Amniotic stem cell (primary cell): ENCODE results near the gene TNIK.

ENCODE experiments used
- DNase-seq: peaks from one replicate; lab custom pipeline; 2025; lab: John Stamatoyannopoulos, UW

Gene TNIK

DNA sequence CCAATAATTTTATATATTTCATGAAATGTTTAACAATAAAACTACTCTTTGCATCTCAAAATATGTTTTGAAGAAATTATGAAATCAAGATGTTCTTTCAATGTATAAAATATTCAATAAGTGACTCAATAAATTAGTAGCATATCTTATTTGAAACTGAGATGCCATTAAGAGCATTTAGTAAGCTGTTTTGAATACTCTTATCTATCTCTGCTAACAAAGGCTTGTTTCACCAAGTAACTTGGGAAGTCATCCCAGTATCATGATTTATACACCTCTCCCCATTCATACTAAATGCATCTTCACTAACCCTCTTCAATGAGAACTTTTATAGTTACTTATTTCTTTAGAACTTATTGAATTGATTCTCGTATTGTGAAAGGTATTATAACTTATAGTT lies 43.1 kb downstream of the TNIK start:
- no peak for DNase-seq

- no peak for DNase-seq
Measured at GRCh38 chr3:171416666-171417065, 43.5 kb downstream of the TNIK start.

DNA sequence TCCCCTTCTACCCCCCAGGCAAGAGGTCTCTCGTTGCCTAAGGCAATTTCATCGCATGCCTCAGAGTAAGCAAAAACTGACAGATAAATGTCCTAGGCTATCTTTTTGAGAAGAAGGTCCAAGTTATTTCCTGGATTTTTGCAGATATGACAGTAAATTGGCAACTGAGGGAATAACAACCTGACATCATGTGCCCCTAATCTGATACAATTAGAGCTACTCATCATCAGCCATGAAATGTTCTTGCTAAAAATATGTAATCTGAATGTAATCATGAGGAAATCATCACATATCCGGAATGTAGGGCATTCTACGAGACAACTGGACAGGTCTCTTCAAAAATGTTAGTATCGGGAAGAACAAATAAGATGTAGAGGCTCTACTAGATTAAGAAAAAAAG lies 44.1 kb downstream of the TNIK start:
- no peak for DNase-seq

DNA sequence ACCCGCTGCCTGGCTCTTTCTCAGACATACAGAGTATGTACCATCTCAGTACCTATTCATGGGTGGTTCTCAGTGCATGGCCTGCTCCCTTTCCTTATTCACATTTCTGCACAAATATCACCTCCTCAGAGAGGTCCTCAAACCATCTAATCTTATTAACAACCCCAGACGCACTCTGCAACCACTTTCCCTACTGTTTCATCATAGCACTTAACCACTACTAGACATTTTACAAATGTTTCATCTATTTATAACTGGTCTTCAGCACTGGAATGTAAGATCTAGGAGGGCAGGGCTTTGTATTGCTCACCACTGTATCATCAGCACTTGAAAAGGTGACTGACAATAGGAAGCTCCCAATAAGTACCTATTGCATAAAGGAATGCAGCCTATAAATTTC lies 45.1 kb downstream of the TNIK start:
- DNase-seq: no peak

DNA sequence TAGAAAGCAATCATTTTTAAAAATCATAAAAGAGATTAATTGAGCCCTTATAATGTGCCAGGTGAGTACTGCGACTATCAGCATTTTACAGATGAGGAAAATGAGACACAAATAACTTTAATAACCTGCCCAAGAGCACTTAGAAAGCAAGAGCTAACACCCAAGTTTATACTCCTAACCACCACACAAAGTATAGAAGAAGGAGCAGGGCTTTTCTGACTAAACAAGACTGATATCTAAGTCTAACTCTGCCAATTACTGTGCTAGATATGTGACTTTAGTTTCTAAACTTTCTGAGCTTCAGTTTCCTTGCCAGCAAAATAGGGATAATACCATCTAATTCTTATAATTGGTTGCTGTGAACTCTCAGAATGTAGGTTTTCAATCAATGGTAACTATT lies 47.7 kb downstream of the TNIK start:
- DNase-seq: no peak

GRCh38 chr3:171412054-171412453 lies 48.2 kb downstream of the TNIK start:
- no peak for DNase-seq

DNA sequence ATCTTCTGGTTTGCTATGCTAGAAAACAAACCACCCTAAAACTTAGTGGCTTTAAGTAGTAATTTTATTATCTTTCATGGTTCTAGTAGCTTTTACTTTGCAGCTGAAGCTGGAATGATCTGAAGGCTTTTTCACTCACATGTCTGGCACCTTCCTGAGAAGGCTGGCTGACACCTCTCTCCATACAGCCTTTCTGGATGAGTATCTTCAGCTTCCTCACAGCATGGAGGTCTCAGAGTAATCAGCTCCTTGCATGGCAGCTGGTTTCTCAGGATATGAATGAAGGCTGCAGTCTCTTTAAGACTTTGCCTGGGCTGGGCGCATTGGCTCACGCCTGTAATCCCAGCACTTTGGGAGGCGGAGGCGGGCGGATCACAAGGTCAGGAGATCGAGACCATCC lies 50.0 kb downstream of the TNIK start:
- no peak for DNase-seq

DNA sequence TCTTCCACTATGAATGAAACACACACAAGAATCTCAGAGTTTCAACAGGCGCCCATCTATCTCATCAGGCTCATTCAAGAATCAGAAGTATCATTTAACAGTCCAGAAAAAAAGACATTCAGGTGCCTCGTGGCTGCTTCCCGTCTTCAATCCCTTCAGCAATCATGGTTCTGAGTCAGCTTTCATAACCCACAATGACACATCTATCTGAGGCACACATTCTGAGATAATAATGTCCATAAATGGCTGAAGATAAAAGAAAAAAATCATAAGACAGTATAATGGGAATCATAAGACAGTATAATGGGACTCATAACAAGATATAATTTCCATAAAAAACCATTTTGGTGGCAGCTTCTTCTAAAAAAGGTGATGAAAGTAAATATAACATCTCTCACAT lies 52.4 kb downstream of the TNIK start:
- no peak for DNase-seq

GRCh38 chr3:171404376-171404967 lies 55.7 kb downstream of the TNIK start:
- no peak for DNase-seq

- no peak for DNase-seq
Measured at GRCh38 chr3:171402281-171402680, 57.9 kb downstream of the TNIK start.

DNA sequence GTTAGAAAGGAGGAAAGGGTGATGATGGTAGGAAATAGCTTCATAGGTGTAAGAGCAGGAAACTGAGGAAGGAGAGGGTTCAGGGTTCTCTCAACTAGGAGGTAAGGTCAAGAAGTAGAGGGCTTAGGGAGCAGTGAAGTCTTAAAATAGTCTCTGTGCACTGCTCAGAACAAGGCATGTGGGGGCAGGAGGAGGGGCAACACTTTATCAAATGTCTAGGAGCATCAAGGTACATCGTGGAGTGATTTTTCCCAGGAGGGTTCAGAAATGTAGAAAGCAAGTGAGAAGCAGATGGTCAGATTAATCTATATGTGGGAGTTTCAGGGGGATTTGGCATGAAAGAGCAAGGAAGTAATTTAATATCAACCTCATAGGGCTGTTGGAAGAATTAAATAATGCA lies 58.8 kb downstream of the TNIK start:
- no peak for DNase-seq

GRCh38 chr3:171399842-171400241 lies 60.4 kb downstream of the TNIK start:
- DNase-seq: no peak

GRCh38 chr3:171398343-171398742 lies 61.9 kb downstream of the TNIK start:
- DNase-seq: no peak

DNA sequence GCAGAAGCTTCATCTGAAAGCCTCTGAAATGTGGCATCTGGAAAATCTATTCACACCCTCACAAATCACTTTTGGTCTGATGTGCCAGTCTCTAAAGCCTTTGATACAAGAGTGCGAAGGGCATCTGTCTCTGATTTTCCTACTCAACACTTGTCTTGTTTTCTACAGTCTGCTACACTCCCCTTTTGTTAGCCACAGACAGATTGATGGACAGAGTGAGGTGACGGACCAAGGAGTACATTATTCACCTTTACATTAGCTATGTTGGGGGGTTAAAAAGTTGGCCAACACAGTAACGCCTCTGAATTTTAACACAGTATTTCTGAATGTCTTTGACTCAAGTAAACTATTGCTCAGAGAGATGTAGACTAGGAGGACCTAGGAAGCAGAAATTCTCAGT lies 63.1 kb downstream of the TNIK start:
- DNase-seq: no peak

DNA sequence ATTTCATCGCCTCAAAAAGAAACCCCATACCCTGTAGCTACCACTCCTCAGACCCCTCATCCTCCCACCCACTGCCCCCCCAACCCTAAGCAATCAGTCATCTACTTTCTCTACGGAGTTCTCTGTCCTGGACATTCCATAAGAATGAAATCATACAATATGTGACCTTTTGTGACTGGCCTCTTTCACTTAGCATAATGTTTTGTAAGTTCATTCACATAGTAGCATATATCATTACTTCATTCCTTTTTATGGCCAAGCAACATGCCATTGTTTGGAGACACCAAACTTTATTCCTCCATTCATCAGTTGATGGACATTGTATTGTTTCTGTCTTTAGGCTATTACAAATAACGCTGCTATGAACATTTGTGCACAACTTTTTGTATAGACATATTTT lies 64.2 kb downstream of the TNIK start:
- no peak for DNase-seq

- DNase-seq: no peak
Measured at GRCh38 chr3:171393032-171393744, 67.0 kb downstream of the TNIK start.

DNA sequence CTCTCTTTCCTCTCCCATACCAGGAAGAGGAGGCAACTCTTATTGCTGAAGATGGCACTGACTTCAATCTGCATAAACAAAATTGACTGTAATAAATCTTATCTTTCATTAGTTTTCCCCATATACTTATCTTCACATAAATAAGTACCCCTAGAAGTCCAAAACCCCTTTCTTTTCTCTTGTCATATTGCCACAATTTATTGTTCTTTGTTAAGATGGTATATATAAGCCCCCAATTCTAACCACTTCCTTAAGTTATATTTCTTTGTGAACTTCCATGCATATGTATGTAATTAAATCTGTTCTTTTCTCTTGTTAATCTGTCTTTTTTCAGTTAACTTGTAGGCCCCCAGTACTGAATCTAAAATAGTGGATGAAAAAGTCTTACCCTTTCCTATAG lies 68.8 kb downstream of the TNIK start:
- DNase-seq: no peak

- DNase-seq: no peak
Measured at GRCh38 chr3:171390051-171390941, 69.9 kb downstream of the TNIK start.

DNA sequence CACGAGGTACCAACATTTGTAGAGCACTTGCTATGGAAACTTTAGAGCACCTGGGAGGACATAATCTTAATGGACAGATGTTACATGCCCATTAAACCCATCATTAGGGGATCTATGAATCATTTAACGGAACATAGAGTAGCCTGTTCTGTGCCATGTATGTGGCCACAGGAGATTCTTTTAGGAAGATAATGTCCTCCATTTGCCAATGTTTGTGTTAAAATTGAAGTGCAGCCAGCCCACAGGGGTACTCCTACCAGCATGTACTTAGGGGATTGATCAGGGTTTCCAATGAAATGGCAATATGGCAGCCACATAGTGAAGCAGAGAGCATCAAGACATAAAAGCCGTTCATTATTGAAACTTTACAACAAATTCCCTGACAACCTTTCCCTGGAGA lies 70.7 kb downstream of the TNIK start:
- no peak for DNase-seq

GRCh38 chr3:171388527-171388926 lies 71.7 kb downstream of the TNIK start:
- no peak for DNase-seq

- DNase-seq: no peak
Measured at GRCh38 chr3:171387062-171387461, 73.1 kb downstream of the TNIK start.

GRCh38 chr3:171385086-171385485 lies 75.1 kb downstream of the TNIK start:
- DNase-seq: no peak
